KMS-11 (cell line): ENCODE results near the gene PSMD5.

ENCODE experiments used
- H2AFZ ChIP-seq: fragments of 200-600 bp; sonication (generic); 2 replicates; pipeline ENCODE4 v1.6.1; 2016; ENCODE audit warnings: antibody characterized with exemption, mixed run types, low read depth
- H3K27ac ChIP-seq: fragments of 200-600 bp; sonication (generic); 2 replicates; pipeline ENCODE4 v1.6.1; 2016; ENCODE audit warnings: mild to moderate bottlenecking, mixed run types
- H3K27me3 ChIP-seq: fragments of 200-600 bp; sonication (generic); 2 replicates; pipeline ENCODE4 v1.6.1; 2017; ENCODE audit warnings: mild to moderate bottlenecking, low read depth, mixed run types, moderate library complexity; ENCODE audit not compliant: insufficient read depth
- H3K36me3 ChIP-seq: fragments of 200-600 bp; sonication (generic); 2 replicates; pipeline ENCODE4 v1.6.1; 2017; ENCODE audit warnings: mild to moderate bottlenecking, mixed run types; ENCODE audit not compliant: insufficient read depth
- H3K4me1 ChIP-seq: fragments of 200-600 bp; sonication (generic); 2 replicates; pipeline ENCODE4 v1.6.1; 2016; ENCODE audit warnings: mild to moderate bottlenecking, low read depth, mixed run types; ENCODE audit not compliant: poor library complexity, severe bottlenecking
- H3K4me2 ChIP-seq: fragments of 200-600 bp; sonication (generic); 2 replicates; pipeline ENCODE4 v1.7.0; 2016; ENCODE audit warnings: mild to moderate bottlenecking, mixed run types
- H3K4me3 ChIP-seq: fragments of 200-600 bp; sonication (generic); IDR thresholded peaks from 2 replicates; pipeline ENCODE4 v1.6.1; 2017; ENCODE audit warnings: low read depth, low read length, mixed read lengths; ENCODE audit not compliant: insufficient read depth
- H3K79me2 ChIP-seq: fragments of 200-600 bp; sonication (generic); 2 replicates; pipeline ENCODE4 v1.6.1; 2016; ENCODE audit warnings: low read depth, mixed run types; ENCODE audit not compliant: insufficient read depth
- H3K9ac ChIP-seq: fragments of 200-600 bp; sonication (generic); 2 replicates; pipeline ENCODE4 v1.6.1; 2016; ENCODE audit warnings: mild to moderate bottlenecking, mixed run types
- H4K20me1 ChIP-seq: fragments of 200-600 bp; sonication (generic); 2 replicates; pipeline ENCODE4 v1.6.1; 2016; ENCODE audit warnings: mild to moderate bottlenecking, mixed run types; ENCODE audit not compliant: insufficient read depth
- CTCF ChIP-seq: fragments of 200-600 bp; sonication (generic); conservative IDR thresholded peaks from 2 replicates; pipeline ENCODE4 v1.6.1; 2017; ENCODE audit warnings: low read depth, mild to moderate bottlenecking, antibody characterized with exemption, low read length, moderate library complexity, mixed read lengths

PSMD5 gene

GRCh38 chr9:120774719-120775118, 68.0 kb downstream of the PSMD5 start:
- Histone ChIP-seq H3K9ac (no peak overlapping the region), H3K27me3 (no peaks in the 10 kb centered on the region), H3K4me2 (no peak overlapping the region), H3K36me3 (no peaks in the 10 kb centered on the region), H3K4me1 (peaks cover 9% of the 10 kb centered on the region), H3K4me3 (no peak overlapping the region), H3K27ac (no peak overlapping the region), H4K20me1 (no peaks in the 10 kb centered on the region), H3K79me2 (no peaks in the 10 kb centered on the region), H2AFZ (no peak overlapping the region)
- TF ChIP-seq CTCF, result no peak

GRCh38 chr9:120773256-120773655, 69.5 kb downstream of the PSMD5 start:
- Histone ChIP-seq H2AFZ (no peak overlapping the region), H3K36me3 (0 out of 2 replicates have a peak, but pooled peaks cover 2% of the 10 kb centered on the region), H3K79me2 (no peaks in the 10 kb centered on the region), H3K27ac (no peak overlapping the region), H4K20me1 (no peaks in the 10 kb centered on the region), H3K9ac (no peak overlapping the region), H3K4me3 (no peak overlapping the region), H3K27me3 (no peaks in the 10 kb centered on the region), H3K4me2 (no peak overlapping the region), H3K4me1 (peaks cover 22% of the 10 kb centered on the region)
- no peak for TF ChIP-seq CTCF

- no peak overlapping the region for H3K4me3 ChIP-seq
- 0 out of 2 replicates have a peak, but pooled peaks cover 3% of the 10 kb centered on the region for H3K36me3 ChIP-seq
Observed at GRCh38 chr9:120770931-120771330, 71.8 kb downstream of the PSMD5 start.

GRCh38 chr9:120768886-120769285, 73.8 kb downstream of the PSMD5 start:
- no peaks in the 10 kb centered on the region for H3K79me2 ChIP-seq
- H3K9ac ChIP-seq, result no peak overlapping the region
- H3K36me3 ChIP-seq, result peaks cover 8% of the 10 kb centered on the region; the same call in 1 of the 2 replicates
- TF ChIP-seq CTCF, result no peak
- no peaks in the 10 kb centered on the region for H3K27me3 ChIP-seq
- peak overlapping the region; percentile 8; the same call in 1 of the 2 replicates for H3K4me2 ChIP-seq
- H3K4me1 ChIP-seq, result peaks cover 27% of the 10 kb centered on the region
- H2AFZ ChIP-seq, result no peak overlapping the region
- no peak overlapping the region for H3K27ac ChIP-seq
- no peaks in the 10 kb centered on the region for H4K20me1 ChIP-seq
- H3K4me3 ChIP-seq, result no peak overlapping the region

More at GRCh38 chr9:120770931-120771330, 71.8 kb downstream of the PSMD5 start:
- H3K4me2 ChIP-seq, result no peak overlapping the region
- no peaks in the 10 kb centered on the region for H4K20me1 ChIP-seq
- no peak overlapping the region for H3K9ac ChIP-seq
- no peak overlapping the region for H3K27ac ChIP-seq
- no peak overlapping the region for H2AFZ ChIP-seq
- H3K4me1 ChIP-seq, result peaks cover 27% of the 10 kb centered on the region
- H3K79me2 ChIP-seq, result no peaks in the 10 kb centered on the region
- no peaks in the 10 kb centered on the region for H3K27me3 ChIP-seq
- no peak for TF ChIP-seq CTCF

- no peaks in the 10 kb centered on the region for H4K20me1 ChIP-seq
- H3K4me1 ChIP-seq, result peaks cover 27% of the 10 kb centered on the region
- no peak overlapping the region for H3K27ac ChIP-seq
- H3K27me3 ChIP-seq, result no peaks in the 10 kb centered on the region
- no peak overlapping the region for H3K9ac ChIP-seq
- no peaks in the 10 kb centered on the region for H3K79me2 ChIP-seq
- H3K4me2 ChIP-seq, result no peak overlapping the region
- H3K36me3 ChIP-seq, result peaks cover 8% of the 10 kb centered on the region; the same call in 1 of the 2 replicates
- no peak overlapping the region for H3K4me3 ChIP-seq
- H2AFZ ChIP-seq, result no peak overlapping the region
- no peak for TF ChIP-seq CTCF
Observed at GRCh38 chr9:120768247-120768646, 74.5 kb downstream of the PSMD5 start.
